NCI-H2081 treated with DMSO at 0.1 percent for 48 hours (cell line): ENCODE results near the gene DNAJC16.
"Not testable (repeated sequence)": the region's sequence is repeated elsewhere in the genome, so short reads cannot be mapped to it uniquely, and the experiment has no call there.

Experiments
- DNase-seq: peaks from one replicate; lab custom pipeline; 2025; lab: John Stamatoyannopoulos, UW

The DNAJC16 gene

GRCh38 chr1:15583016-15583706 lies 56.5 kb downstream of the DNAJC16 start:
- no peak for DNase-seq

GRCh38 chr1:15584489-15585363 lies 58.1 kb downstream of the DNAJC16 start, which contains the start of gene AGMAT:
AGMAT (minus strand) TSS chr1:15585051; CDS start chr1:15584967, 84 bp downstream.
- no peak for DNase-seq

- DNase-seq: no peak
Observed at GRCh38 chr1:15592285-15592684, 65.6 kb downstream of the DNAJC16 start.

- DNase-seq: no peak
Observed at GRCh38 chr1:15595809-15596617, 69.4 kb downstream of the DNAJC16 start.

GRCh38 chr1:15598436-15598835 lies 71.8 kb downstream of the DNAJC16 start:
- no peak for DNase-seq

- DNase-seq: peak; percentile 84
Observed at GRCh38 chr1:15603050-15603965, 76.7 kb downstream of the DNAJC16 start.

GRCh38 chr1:15603966-15604282 lies 77.3 kb downstream of the DNAJC16 start:
- DNase-seq: not testable (repeated sequence)

GRCh38 chr1:15604400-15604799 lies 77.8 kb downstream of the DNAJC16 start:
- not testable (repeated sequence) for DNase-seq

- no peak for DNase-seq
Observed at GRCh38 chr1:15605398-15606383, 79.0 kb downstream of the DNAJC16 start.

- no peak for DNase-seq
Observed at GRCh38 chr1:15609631-15610030, 83.0 kb downstream of the DNAJC16 start.

- no peak for DNase-seq
Observed at GRCh38 chr1:15610167-15610566, 83.5 kb downstream of the DNAJC16 start.

- no peak for DNase-seq
Observed at GRCh38 chr1:15616373-15617172, 89.9 kb downstream of the DNAJC16 start.

GRCh38 chr1:15617173-15618076 lies 90.8 kb downstream of the DNAJC16 start, which contains the start of gene DDI2:
DDI2 (plus strand) TSS chr1:15617458; CDS start chr1:15617671, 213 bp downstream.
- DNase-seq: peak; percentile 76

GRCh38 chr1:15618077-15618654 lies 91.5 kb downstream of the DNAJC16 start:
- DNase-seq: no peak

- DNase-seq: no peak
Observed at GRCh38 chr1:15618655-15619525, 92.2 kb downstream of the DNAJC16 start.

- DNase-seq: no peak
Observed at GRCh38 chr1:15620155-15620545, 93.5 kb downstream of the DNAJC16 start.
